Body of pancreas (tissue), 4 donors: ENCODE results near the gene FGF14.

ENCODE experiments used
- POLR2A ChIP-seq, 3 donors: fragments of 450-650 bp; IDR thresholded peaks; one replicate each; pipeline ENCODE4 v1.6.1; 2016; ENCODE audit warnings: antibody characterized with exemption in 3 of 3, mild to moderate bottlenecking in 2 of 3
- TF ChIP-seq, protein P1 (sequence below), 7 experiments: fragments of 450-650 bp in 4 of 7; fragments of 200-600 bp in 3 of 7; sonication (generic) in 3 of 7; IDR thresholded peaks; one replicate each; pipeline ENCODE4 v1.5.1; 2016 to 2019; ENCODE audit warnings: antibody characterized with exemption in 7 of 7

DNA sequence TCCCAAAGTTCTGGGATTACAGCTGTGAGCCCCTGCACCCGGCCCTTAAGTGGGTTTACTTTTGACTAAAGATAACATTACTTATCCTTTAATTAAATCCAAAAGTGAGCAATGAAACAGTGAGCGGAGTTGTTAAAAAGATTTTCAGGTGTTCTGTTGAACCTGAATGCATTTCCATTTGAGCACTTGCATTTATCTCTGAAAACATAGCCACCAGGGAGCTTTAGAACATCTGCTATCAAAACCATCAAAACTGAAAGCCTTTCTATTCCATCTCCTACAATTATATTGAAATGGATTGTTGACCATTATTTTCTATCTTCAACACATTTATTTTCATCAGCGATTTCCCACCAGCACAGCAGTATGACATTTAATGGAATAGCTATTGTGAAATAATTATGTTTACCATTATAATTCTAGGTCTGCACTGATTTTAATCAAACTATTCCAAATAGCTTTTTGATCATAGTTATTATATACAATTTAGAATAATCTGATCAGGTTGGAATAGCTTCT, 269.0 kb downstream of the FGF14 start:
- no peak for TF ChIP-seq POLR2A (IDR thresholded peaks at IDR 0.05)
- TF ChIP-seq, protein P1, sequence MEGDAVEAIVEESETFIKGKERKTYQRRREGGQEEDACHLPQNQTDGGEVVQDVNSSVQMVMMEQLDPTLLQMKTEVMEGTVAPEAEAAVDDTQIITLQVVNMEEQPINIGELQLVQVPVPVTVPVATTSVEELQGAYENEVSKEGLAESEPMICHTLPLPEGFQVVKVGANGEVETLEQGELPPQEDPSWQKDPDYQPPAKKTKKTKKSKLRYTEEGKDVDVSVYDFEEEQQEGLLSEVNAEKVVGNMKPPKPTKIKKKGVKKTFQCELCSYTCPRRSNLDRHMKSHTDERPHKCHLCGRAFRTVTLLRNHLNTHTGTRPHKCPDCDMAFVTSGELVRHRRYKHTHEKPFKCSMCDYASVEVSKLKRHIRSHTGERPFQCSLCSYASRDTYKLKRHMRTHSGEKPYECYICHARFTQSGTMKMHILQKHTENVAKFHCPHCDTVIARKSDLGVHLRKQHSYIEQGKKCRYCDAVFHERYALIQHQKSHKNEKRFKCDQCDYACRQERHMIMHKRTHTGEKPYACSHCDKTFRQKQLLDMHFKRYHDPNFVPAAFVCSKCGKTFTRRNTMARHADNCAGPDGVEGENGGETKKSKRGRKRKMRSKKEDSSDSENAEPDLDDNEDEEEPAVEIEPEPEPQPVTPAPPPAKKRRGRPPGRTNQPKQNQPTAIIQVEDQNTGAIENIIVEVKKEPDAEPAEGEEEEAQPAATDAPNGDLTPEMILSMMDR (IDR thresholded peaks at IDR 0.05), result no peak
